H1 (cell line): ENCODE results near the gene FRMPD4. TPM values are rescaled to one million over a fixed set of nuclear protein-coding genes. Genes with fewer than 3 reads are reported as not detected.

Source experiments
- CTCF ChIA-PET: fragments of 300-600 bp; sonication (Branson Sonifier 250); formaldehyde crosslinking; loops from one replicate; lab custom pipeline; 2021; ENCODE audit not compliant: partially characterized antibody; lab: Charles Lee
- POLR2A ChIA-PET: fragments of 300-600 bp; sonication (Branson Sonifier 250); formaldehyde crosslinking; loops from one replicate; lab custom pipeline; 2021; ENCODE audit warnings: inconsistent platforms; ENCODE audit not compliant: partially characterized antibody; lab: Charles Lee
- DNase-seq, 2 experiments: peaks; one replicate each; pipeline versions ENCODE4 v3.0.0 to v3.0.0-alpha.2; 2010 to 2022; ENCODE audit warnings: low spot score in 2 of 2, low read depth in 1 of 2, mixed read lengths in 1 of 2
- FAIRE-seq: peaks from 2 replicates; lab custom pipeline; 2011; peaks lifted over from hg19 to GRCh38; lab: Jason Lieb, UNC
- H2AFZ ChIP-seq: 2 replicates; pipeline ENCODE4 v1.8.1; 2012; ENCODE audit warnings: low read length, inconsistent platforms
- H2AK5ac ChIP-seq: 2 replicates; pipeline ENCODE4 v1.6.1; 2013; ENCODE audit warnings: low read depth, low read length
- H2BK120ac ChIP-seq: replicated peaks from 2 replicates; pipeline ENCODE3; 2013; ENCODE audit warnings: low read depth, low read length, inconsistent platforms
- H2BK12ac ChIP-seq: 2 replicates; pipeline ENCODE4 v1.6.1; 2013; ENCODE audit warnings: low read depth, low read length
- H2BK15ac ChIP-seq: 2 replicates; pipeline ENCODE4 v1.6.1; 2013; ENCODE audit warnings: low read length
- H2BK20ac ChIP-seq: 2 replicates; pipeline ENCODE4 v1.6.1; 2013; ENCODE audit warnings: low read length
- H2BK5ac ChIP-seq: 2 replicates; pipeline ENCODE4 v1.6.1; 2013; ENCODE audit warnings: low read depth, low read length
- H3K14ac ChIP-seq: 2 replicates; pipeline ENCODE4 v1.6.1; 2013; ENCODE audit warnings: inconsistent platforms; ENCODE audit not compliant: insufficient read length
- H3K18ac ChIP-seq: 2 replicates; pipeline ENCODE4 v1.6.1; 2013; ENCODE audit warnings: low read length; ENCODE audit errors: extremely low read depth
- H3K23ac ChIP-seq: 2 replicates; pipeline ENCODE4 v1.6.1; 2013; ENCODE audit warnings: inconsistent platforms; ENCODE audit not compliant: insufficient read length
- H3K23me2 ChIP-seq: 2 replicates; pipeline ENCODE4 v1.6.1; 2013; ENCODE audit warnings: low read depth, low read length
- H3K27ac ChIP-seq: 2 replicates; pipeline ENCODE4 v1.6.1; 2011; ENCODE audit warnings: low read depth, low read length, inconsistent platforms
- H3K27me3 ChIP-seq, 4 experiments: replicated peaks in 1 of 4; 1 replicate in 1 of 4; 2 replicates in 3 of 4; pipeline versions ENCODE4 v1.6.1 to v1.8.1; 2011 to 2013; ENCODE audit warnings: low read length in 3 of 4, mild to moderate bottlenecking in 3 of 4, inconsistent platforms in 2 of 4, mixed read lengths in 2 of 4, moderate library complexity in 1 of 4; ENCODE audit not compliant: control insufficient read depth in 3 of 4, insufficient read depth in 3 of 4; ENCODE audit errors: extremely low read depth in 1 of 4
- H3K36me3 ChIP-seq, 4 experiments: 2 replicates each; pipeline versions ENCODE4 v1.6.1 to v1.8.1; 2011 to 2013; ENCODE audit warnings: mild to moderate bottlenecking in 4 of 4, low read length in 3 of 4, moderate library complexity in 2 of 4, control low read depth in 1 of 4, inconsistent platforms in 1 of 4; ENCODE audit not compliant: insufficient read depth in 4 of 4, control insufficient read depth in 2 of 4
- H3K4ac ChIP-seq: replicated peaks from 2 replicates; pipeline ENCODE3; 2013; ENCODE audit warnings: low read length, low read depth, mixed read lengths, inconsistent platforms; ENCODE audit not compliant: insufficient read length
- H3K4me1 ChIP-seq, 4 experiments: replicated peaks in 1 of 4; 1 replicate in 1 of 4; 2 replicates in 3 of 4; pipeline versions ENCODE4 v1.6.1 to v1.8.1; 2011 to 2013; ENCODE audit warnings: low read length in 3 of 4, inconsistent platforms in 2 of 4, mixed read lengths in 1 of 4; ENCODE audit not compliant: insufficient read depth in 4 of 4, control insufficient read depth in 3 of 4
- H3K4me2 ChIP-seq, 2 experiments: 2 replicates each; pipeline versions ENCODE4 v1.6.1 to v1.8.1; 2011 to 2013; ENCODE audit warnings: low read depth in 2 of 2, low read length in 2 of 2, control low read depth in 1 of 2, inconsistent platforms in 1 of 2, mild to moderate bottlenecking in 1 of 2; ENCODE audit not compliant: insufficient read depth in 1 of 2
- H3K4me3 ChIP-seq, 4 experiments: fragments of 200-600, 300-600 bp in 1 of 4; sonication (generic), shearing (Covaris generic), sonication (Bioruptor Twin) in 1 of 4; 2 replicates each; pipeline versions ENCODE4 v1.5.1 to v1.8.1; 2011 to 2016; ENCODE audit warnings: low read length in 4 of 4, low read depth in 3 of 4, control low read depth in 2 of 4, inconsistent platforms in 2 of 4, mild to moderate bottlenecking in 2 of 4, mixed read lengths in 1 of 4, moderate library complexity in 1 of 4; ENCODE audit not compliant: insufficient read depth in 2 of 4; ENCODE audit errors: extremely low read depth in 1 of 4
- H3K56ac ChIP-seq: replicated peaks from 2 replicates; pipeline ENCODE3; 2013; ENCODE audit warnings: low read depth, mild to moderate bottlenecking, mixed read lengths, low read length, inconsistent platforms; ENCODE audit not compliant: insufficient read length
- H3K79me1 ChIP-seq: 2 replicates; pipeline ENCODE4 v1.6.1; 2013; ENCODE audit warnings: low read depth, low read length, control low read depth
- H3K79me2 ChIP-seq, 2 experiments: 2 replicates each; pipeline versions ENCODE4 v1.6.1 to v1.8.1; 2012 to 2013; ENCODE audit warnings: low read length in 2 of 2, mild to moderate bottlenecking in 2 of 2, inconsistent platforms in 1 of 2; ENCODE audit not compliant: insufficient read depth in 2 of 2, control insufficient read depth in 1 of 2
- H3K9ac ChIP-seq, 4 experiments: replicated peaks in 1 of 4; 1 replicate in 1 of 4; 2 replicates in 3 of 4; pipeline versions ENCODE4 v1.6.1 to v1.8.1; 2011 to 2013; ENCODE audit warnings: low read depth in 3 of 4, low read length in 3 of 4, control low read depth in 2 of 4, mild to moderate bottlenecking in 2 of 4, moderate library complexity in 2 of 4, inconsistent platforms in 1 of 4; ENCODE audit errors: extremely low read depth in 1 of 4
- H3K9me3 ChIP-seq, 2 experiments: 2 replicates each; pipeline versions ENCODE4 v1.6.1 to v1.8.1; 2012 to 2013; ENCODE audit warnings: mild to moderate bottlenecking in 2 of 2, moderate library complexity in 2 of 2, control low read depth in 1 of 2, inconsistent platforms in 1 of 2, low read depth in 1 of 2, low read length in 1 of 2, mixed read lengths in 1 of 2; ENCODE audit not compliant: insufficient read depth in 2 of 2
- H4K20me1 ChIP-seq, 2 experiments: replicated peaks in 1 of 2; 2 replicates each; pipeline versions ENCODE3 to v1.8.1; 2011 to 2013; ENCODE audit warnings: inconsistent platforms in 2 of 2, low read length in 2 of 2, mild to moderate bottlenecking in 1 of 2; ENCODE audit not compliant: insufficient read depth in 2 of 2, control insufficient read depth in 1 of 2
- H4K5ac ChIP-seq: 2 replicates; pipeline ENCODE4 v1.6.1; 2013; ENCODE audit warnings: low read length, low read depth, mixed read lengths, inconsistent platforms; ENCODE audit not compliant: insufficient read length
- H4K8ac ChIP-seq: 2 replicates; pipeline ENCODE4 v1.8.0; 2013; ENCODE audit warnings: mild to moderate bottlenecking, moderate library complexity, low read length, inconsistent platforms; ENCODE audit not compliant: insufficient read depth; ENCODE audit errors: extremely low read depth
- H4K91ac ChIP-seq: replicated peaks from 2 replicates; pipeline ENCODE3; 2013; ENCODE audit warnings: low read length, mixed read lengths, inconsistent platforms; ENCODE audit not compliant: insufficient read length
- BACH1 ChIP-seq: IDR thresholded peaks from 2 replicates; pipeline ENCODE4 v1.6.1; 2012; ENCODE audit warnings: low read length, improper control_type of control experiment
- BRCA1 ChIP-seq: IDR thresholded peaks from 2 replicates; pipeline ENCODE4 v1.6.1; 2012; ENCODE audit warnings: low read depth, low read length, improper control_type of control experiment
- CHD1 ChIP-seq: IDR thresholded peaks from 2 replicates; pipeline ENCODE4 v1.6.1; 2012; ENCODE audit warnings: low read depth, low read length, improper control_type of control experiment
- EP300 ChIP-seq, 2 experiments: IDR thresholded peaks; 1 replicate in 1 of 2; 2 replicates in 1 of 2; pipeline ENCODE4 v1.6.1; 2011 to 2012; ENCODE audit warnings: low read depth in 2 of 2, low read length in 2 of 2, mild to moderate bottlenecking in 2 of 2, borderline replicate concordance in 1 of 2, inconsistent platforms in 1 of 2, moderate library complexity in 1 of 2
- EZH2 ChIP-seq: fragments of 200-600 bp; sonication (generic); IDR thresholded peaks from 2 replicates; pipeline ENCODE4 v1.7.1; 2012; ENCODE audit warnings: low read depth, mild to moderate bottlenecking, moderate library complexity, low read length, inconsistent platforms; ENCODE audit not compliant: severe bottlenecking
- HDAC2 ChIP-seq, 2 experiments: fragments of 300-600 bp in 1 of 2; sonication (generic) in 1 of 2; IDR thresholded peaks; 2 replicates each; pipeline ENCODE4 v1.6.1; 2011 to 2012; ENCODE audit warnings: low read depth in 2 of 2, low read length in 2 of 2, mild to moderate bottlenecking in 2 of 2, moderate library complexity in 2 of 2, borderline replicate concordance in 1 of 2, inconsistent platforms in 1 of 2
- KDM1A ChIP-seq: fragments of 200-600, 300-600 bp; sonication (generic); IDR thresholded peaks from 2 replicates; pipeline ENCODE4 v1.7.1; 2016; ENCODE audit warnings: mild to moderate bottlenecking, low read length, borderline replicate concordance
- RNF2 ChIP-seq: fragments of 200-900, 300-1000 bp; sonication (generic); IDR thresholded peaks from 2 replicates; pipeline ENCODE4 v1.7.1; 2016; ENCODE audit warnings: borderline replicate concordance, low read depth, mild to moderate bottlenecking, antibody characterized with exemption, low read length; ENCODE audit not compliant: poor library complexity, severe bottlenecking; ENCODE audit errors: missing control alignments
- SIX5 ChIP-seq: IDR thresholded peaks from 2 replicates; pipeline ENCODE4 v1.6.1; 2011; ENCODE audit warnings: mild to moderate bottlenecking, low read depth, low read length
- SP2 ChIP-seq: IDR thresholded peaks from 2 replicates; pipeline ENCODE4 v1.6.1; 2012; ENCODE audit warnings: mild to moderate bottlenecking, low read length, inconsistent platforms
- TCF12 ChIP-seq: IDR thresholded peaks from 2 replicates; pipeline ENCODE4 v1.6.1; 2011; ENCODE audit warnings: low read depth, mild to moderate bottlenecking, low read length
- YY1 ChIP-seq: IDR thresholded peaks from 2 replicates; pipeline ENCODE4 v1.6.1; 2011; ENCODE audit warnings: low read depth, mild to moderate bottlenecking, low read length
- WGBS, 2 experiments: shearing (Covaris generic) in 1 of 2; methylation state at CpG; one replicate each; pipeline versions ENCODE4 v1.1.6 to v1.1.7; 2013 to 2015; ENCODE audit warnings: low lambda C conversion rate in 2 of 2, mixed read lengths in 2 of 2, inconsistent platforms in 1 of 2, low coverage in 1 of 2, missing lambda C conversion rate in 1 of 2; ENCODE audit not compliant: insufficient replicate concordance in 2 of 2, insufficient coverage in 1 of 2, insufficient read length in 1 of 2; ENCODE audit errors: extremely low coverage in 1 of 2, missing lambda C conversion rate in 1 of 2; 5-methylcytosine and 5-hydroxymethylcytosine counted together
- polyA plus RNA-seq, 7 experiments: library from polyadenylated mRNA; depleted of rRNA in 3 of 7; stranded (reverse) in 5 of 7; unstranded in 2 of 7; fragments of >200 nt in 5 of 7; fragments of 200-250 nt in 2 of 7; gene quantifications; 1 replicate in 5 of 7; 2 replicates in 1 of 7; 4 replicates in 1 of 7; pipeline versions ENCODE4 v1.2.1 to v1.2.3, GENCODE V29; 2011 to 2013; ENCODE audit warnings: missing spikeins in 2 of 7, mixed read lengths in 2 of 7
- total RNA-seq: library from RNA; stranded (reverse); fragmentation: NEBNext Ultra II Directional; extraction: Animal tissue kit (Norgen Biotek cat#: 25700); gene quantifications from 2 replicates; pipeline ENCODE4 v1.2.1, GENCODE V29; 2021

The FRMPD4 gene
- total and polyA plus RNA-seq, 2 of the 8 experiments (the other 6 are each of a cell fraction or from before 2014, with no cell fraction given), result 0.02 to 0.37 TPM

DNA sequence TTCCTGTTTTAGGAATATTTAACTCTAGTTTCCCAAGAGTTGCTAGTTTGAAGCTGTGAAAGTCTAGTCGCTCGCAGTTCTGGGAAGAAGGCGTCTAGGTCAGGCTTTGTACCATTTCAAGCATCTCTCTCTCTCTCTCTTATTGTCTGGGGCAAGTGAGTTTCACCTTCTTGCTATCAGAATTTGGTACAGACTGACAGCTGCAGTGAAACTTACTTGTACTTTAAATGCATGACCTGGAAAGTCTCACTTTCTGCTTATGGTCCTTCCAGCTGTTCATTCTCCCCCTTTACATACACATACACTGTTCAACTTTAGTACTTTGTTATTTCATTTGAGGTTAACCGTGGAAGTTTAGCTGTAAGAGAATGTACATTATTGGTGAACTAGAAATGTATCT lies 4.4 kb downstream of the FRMPD4 start:
- Histone ChIP-seq H3K4me3 (no peak overlapping the region), H4K20me1 (no peaks in the 10 kb centered on the region), H2BK20ac (no peak overlapping the region), H3K56ac (no peak overlapping the region), H4K5ac (no peak overlapping the region), H2BK5ac (no peak overlapping the region), H3K23me2 (peaks cover 7% of the 10 kb centered on the region; the same call in 1 of the 2 replicates), H3K23ac (no peak overlapping the region), H2BK120ac (no peak overlapping the region), H3K79me2 (no peaks in the 10 kb centered on the region), H2AK5ac (no peak overlapping the region), H3K4me2 (no peak overlapping the region), H4K91ac (no peak overlapping the region), H3K27ac (no peak overlapping the region), H2AFZ (no peak overlapping the region), H3K14ac (no peak overlapping the region), H3K9ac (no peak overlapping the region), H3K9me3 (no peaks in the 10 kb centered on the region), H3K27me3 (peaks cover 1 to 15% (median 13%) of the 10 kb centered on the region in 4 experiments), H3K18ac (no peak overlapping the region), H3K4me1 (no peaks in the 10 kb centered on the region), H4K8ac (no peak overlapping the region), H2BK12ac (no peak overlapping the region), H3K79me1 (no peaks in the 10 kb centered on the region), H3K4ac (no peak overlapping the region), H2BK15ac (no peak overlapping the region), H3K36me3 (no peaks in the 10 kb centered on the region)
- no peak for FAIRE-seq
- TF ChIP-seq CHD1, result no peak
- TF ChIP-seq EZH2, result no peak
- TF ChIP-seq HDAC2 (IDR thresholded peaks at IDR 0.05; ENCODE audit: borderline replicate concordance in 1 of 2, low read depth in 2 of 2, low read length in 2 of 2), result no peak
- TF ChIP-seq EP300 (IDR thresholded peaks at IDR 0.05; ENCODE audit: borderline replicate concordance in 1 of 2, low read depth in 2 of 2, low read length in 2 of 2), result no peak
- TF ChIP-seq KDM1A, result no peak
- no peak for TF ChIP-seq TCF12
- TF ChIP-seq YY1, result no peak
- no peak for TF ChIP-seq BRCA1
- no peak for TF ChIP-seq BACH1
- no peak for TF ChIP-seq RNF2
- TF ChIP-seq SP2, result no peak
- no peak for TF ChIP-seq SIX5
- DNase-seq, result no peak
- ChIA-PET POLR2A (no interaction called here), CTCF (no interaction called here)
- WGBS, 2 experiments, result 94% methylated on average over 4 of the region's 4 CpGs; no CpG with 5 or more reads in 1 of the 2 experiments
